HG03039 (cell line): ENCODE measurements around the gene SLIT3.

Experiments used
- ATAC-seq: cut with Tn5 transposase; IDR thresholded peaks from one replicate; pipeline ENCODE4 v1.9.1; 2021; ENCODE audit warnings: mild to moderate bottlenecking, moderate library complexity; ENCODE audit not compliant: unreplicated experiment

The SLIT3 gene

DNA sequence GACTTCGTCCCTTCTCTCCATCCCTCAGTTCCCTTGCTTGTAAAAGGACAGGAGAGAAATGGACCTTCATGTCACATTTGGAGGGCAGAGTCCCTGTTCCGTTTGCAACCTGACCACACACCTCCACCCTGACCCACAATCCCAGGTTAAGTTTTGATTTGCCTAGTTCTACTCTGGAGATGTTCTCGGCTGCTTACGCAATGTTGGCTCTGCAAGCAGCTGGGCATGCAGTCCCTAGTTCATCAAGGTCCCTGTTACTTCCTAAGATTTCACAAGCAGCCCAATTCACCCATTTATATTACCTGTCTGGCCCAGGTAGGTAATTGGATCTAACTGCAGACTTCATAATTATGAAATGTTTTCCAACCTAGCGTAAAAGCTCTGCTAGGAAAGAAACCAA is 28.8 kb downstream of the SLIT3 start:
- no peak for ATAC-seq

- ATAC-seq: no peak
Observed at GRCh38 chr5:169270827-169271226, 30.1 kb downstream of the SLIT3 start.

DNA sequence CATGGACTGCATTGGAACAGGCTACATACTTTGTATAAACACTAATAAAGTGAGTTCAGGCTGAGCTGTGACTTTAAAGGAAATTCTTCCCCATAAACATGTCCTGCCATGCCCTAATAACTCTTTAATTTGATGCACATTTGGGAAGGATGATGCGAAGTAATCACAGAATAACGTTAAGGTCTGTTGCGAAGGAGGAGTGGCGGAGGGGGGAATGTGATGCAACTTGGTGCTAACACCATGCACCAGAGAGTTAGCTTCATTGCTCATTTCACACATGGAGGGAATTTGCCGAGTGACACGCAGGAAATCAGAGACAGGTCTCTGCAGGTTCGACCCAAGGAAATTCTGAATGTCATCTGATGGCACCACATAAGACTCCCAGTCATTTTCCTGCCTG is 32.9 kb downstream of the SLIT3 start:
- ATAC-seq: no peak

DNA sequence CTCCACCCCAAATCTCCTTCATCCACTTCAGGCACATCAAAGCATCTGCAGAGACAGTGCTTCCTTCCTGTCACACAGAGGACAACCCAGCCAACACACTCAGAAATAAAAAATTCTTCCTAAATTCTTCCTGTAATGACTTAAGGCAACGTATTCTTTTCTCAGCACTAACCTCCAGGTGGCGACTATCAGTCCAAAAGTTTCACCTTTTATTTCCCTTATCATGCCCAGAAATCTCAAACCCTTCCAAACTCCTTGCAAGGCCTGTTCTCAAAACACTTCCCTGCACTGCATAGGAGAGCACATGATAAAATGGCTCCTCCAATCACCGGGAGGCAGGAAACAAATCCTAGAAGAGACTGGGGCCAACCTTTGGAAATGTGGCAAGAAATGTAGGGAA is 35.1 kb downstream of the SLIT3 start:
- ATAC-seq: no peak

DNA sequence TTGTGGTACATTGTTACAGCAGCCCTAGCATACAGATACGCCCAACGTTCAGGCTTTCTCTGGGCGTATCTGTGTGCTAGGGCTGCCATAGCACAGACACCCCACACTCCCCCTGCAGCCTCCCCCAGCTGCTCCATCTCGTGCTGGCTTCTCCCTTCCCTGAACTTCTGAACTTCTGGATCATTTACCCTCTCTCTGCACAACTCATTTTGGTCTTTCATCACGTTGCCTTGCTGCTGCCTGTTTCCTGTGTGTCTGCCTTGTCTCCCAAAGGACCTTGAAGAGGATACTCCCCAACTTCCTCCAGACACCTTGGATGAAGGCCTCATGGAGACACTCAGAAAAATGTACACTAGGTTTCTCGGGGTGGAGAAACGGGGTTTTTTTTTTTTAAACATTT is 37.3 kb downstream of the SLIT3 start:
- ATAC-seq: no peak

DNA sequence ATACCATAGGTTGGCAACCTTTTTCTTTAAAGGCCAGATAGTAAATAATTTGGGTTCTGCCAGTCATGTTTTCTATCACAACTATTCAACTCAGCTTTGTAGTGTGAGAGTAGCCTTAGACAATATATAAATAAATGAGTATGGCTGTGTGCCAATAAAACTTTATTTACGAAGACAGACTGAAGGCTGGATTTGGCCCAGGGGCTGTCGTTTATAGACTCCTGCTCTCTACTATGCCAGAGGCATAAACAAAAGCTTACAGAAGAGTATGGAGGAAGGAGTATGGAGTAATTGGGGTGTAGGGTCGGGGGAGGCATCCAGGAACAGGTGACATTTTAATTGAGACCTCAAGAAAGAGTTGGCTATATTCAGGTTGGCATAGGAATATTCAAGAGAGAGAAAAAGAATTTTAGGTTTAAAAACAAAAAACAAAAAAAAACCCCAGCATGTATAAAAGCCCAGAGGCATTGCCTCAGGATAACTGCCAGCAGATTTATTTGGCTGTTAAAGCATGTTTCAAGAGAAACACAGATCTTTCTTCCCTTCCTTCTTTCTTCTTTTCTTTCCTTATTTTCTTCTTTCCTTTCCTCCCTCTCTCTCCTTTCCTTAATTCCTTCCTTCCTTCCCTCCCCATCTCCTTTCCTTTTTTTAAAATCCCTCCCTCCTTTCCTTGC is 39.9 kb downstream of the SLIT3 start:
- ATAC-seq: no peak

DNA sequence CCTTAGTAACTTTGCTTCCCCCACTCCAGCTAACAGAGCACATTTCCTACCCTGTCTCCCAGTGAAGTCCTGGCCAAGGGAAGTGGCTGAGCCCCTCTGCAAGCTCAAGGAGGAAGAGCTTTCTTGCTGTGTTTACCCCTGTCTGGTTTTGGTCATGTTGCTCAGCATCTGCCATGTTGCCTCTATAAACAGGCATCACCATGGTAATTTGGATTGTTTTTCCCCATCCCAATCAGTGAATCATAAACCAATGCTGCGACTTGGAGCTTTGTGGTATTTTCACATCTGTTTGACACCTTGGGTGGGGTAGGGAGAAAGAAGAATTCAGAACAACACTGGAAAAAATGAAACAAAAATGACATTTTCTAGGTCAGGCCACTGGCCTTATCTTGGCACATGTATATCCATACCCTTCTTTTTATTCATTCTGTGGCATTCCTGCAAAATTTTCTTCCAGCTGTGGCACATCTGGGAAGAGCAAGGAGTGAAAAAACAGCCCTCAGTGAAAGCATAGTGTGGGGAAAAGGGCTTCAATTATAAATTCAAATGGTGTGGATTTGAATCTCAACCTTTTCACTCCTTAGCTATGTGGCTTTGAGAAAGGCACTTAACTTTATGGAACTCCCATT is 42.5 kb downstream of the SLIT3 start:
- no peak for ATAC-seq

- ATAC-seq: no peak
Observed at GRCh38 chr5:169256191-169256590, 44.7 kb downstream of the SLIT3 start.

DNA sequence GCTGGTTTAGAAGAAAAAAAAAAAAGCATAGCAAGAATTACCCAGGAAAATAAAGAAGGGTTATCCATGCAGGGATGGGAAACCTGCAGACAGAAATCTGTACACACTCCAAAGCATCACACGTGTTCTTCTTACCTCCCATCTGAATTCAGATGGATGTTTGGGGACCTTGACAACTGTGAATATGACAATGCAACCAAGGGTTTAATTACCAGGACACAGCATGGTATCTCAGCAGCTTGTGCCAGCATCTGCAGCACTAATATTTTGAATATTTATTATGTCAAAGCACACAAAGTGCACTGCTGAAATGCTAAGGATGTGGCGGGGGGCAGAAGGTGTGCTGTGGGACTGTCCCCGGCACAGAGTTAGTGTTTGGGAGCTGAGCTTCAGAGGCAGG is 47.9 kb downstream of the SLIT3 start:
- ATAC-seq: no peak

GRCh38 chr5:169251333-169252084 is 49.4 kb downstream of the SLIT3 start:
- no peak for ATAC-seq

DNA sequence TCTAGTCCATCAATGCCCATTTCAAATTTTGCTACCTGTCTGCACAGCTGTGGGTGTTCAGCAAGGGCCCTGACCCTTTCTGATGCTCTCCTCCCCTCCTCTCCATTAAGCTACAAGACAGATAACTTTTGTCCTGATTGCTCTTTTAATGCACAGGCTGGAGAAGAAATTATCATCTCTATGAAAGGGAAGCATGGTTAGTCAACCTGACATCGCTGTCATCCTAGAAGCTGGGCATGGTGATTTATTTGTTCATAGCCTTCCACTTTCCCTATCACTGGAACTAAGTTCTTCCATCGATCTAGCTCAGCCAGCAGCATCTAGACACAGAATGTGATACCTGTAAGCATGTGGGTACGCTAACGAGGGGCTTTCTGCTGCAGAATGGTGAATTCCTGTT is 50.1 kb downstream of the SLIT3 start:
- ATAC-seq: no peak

DNA sequence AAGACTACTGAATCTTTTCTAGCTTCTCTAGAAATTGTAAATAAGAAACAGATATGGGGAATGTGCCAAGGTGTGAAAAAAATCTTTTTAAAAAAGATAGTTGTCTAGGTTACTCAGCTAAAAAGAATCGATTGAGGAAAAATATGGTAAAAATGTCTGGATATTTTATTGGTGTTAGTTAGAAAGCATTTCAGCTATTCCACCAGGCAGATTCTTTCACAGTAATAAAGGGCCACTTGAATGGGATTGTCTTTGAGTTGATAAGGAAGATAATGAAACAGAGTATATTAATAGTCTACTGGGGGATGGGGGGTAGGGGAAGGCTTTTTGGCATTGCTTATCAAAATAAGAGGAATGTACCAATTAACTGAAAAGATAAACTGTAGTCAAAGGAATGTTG is 51.9 kb downstream of the SLIT3 start:
- no peak for ATAC-seq

DNA sequence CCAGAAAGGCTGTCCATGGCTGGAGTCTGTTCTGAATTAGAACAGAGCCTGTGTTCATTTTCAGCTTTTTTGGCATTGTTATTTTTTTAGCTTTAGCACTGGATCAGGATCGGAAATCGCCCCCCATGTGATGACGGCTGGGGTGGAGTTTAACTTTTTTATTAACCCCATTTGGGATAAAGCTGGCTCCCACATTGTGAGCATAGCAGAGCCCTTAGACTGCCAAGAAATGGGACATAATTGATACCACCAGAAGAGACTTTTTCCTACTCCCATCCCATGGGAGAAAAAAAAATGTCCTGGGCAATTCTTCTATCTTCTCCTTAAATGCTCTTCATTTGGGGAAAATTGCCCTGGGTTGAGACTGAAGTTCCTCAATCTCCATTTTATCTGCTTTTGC is 52.4 kb downstream of the SLIT3 start:
- no peak for ATAC-seq

- no peak for ATAC-seq
Observed at GRCh38 chr5:169244812-169245211, 56.1 kb downstream of the SLIT3 start.

GRCh38 chr5:169243651-169244422 is 57.1 kb downstream of the SLIT3 start:
- no peak for ATAC-seq

- ATAC-seq: no peak
Observed at GRCh38 chr5:169242849-169243186, 58.1 kb downstream of the SLIT3 start.

GRCh38 chr5:169242175-169242848 is 58.6 kb downstream of the SLIT3 start:
- no peak for ATAC-seq

- no peak for ATAC-seq
Observed at GRCh38 chr5:169229342-169229892, 71.5 kb downstream of the SLIT3 start.

GRCh38 chr5:169226895-169227294 is 74.0 kb downstream of the SLIT3 start:
- no peak for ATAC-seq

DNA sequence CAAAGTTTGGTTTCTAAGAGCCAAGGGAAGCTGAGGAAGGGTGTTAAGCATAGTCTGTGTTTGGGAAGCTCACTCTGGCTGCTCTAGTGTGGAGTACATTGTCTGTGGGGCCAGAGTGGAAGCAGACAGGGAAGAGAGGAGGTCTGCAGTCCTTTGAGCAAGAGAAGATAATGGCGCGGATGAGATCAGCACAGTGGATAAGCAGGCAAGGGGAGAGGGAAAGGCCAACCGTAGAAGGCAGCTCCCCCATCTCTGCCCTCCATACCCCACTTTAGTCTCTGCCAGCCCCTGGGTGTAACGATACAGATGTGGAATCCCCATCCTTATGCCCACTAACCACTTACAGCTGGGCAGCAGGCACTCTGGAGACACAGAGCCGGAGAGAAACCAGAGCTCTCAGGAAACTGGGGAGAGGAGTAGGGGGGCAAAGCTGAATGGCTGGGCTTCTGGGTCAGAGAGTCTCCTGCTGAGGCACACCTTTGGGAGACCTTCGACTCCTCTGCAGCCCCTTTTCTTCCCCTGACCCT is 75.0 kb downstream of the SLIT3 start:
- no peak for ATAC-seq

- ATAC-seq: no peak
Observed at GRCh38 chr5:169223595-169223953, 77.4 kb downstream of the SLIT3 start.
